Activated CD8-positive, alpha-beta memory T cell treated with anti-CD3 and anti-CD28 coated beads, Interleukin-2, amount 50 U/mL, for 24 hours (primary cell): ENCODE results near the gene DCDC2C.
A peak's percentile ranks its signal among the peaks of the same experiment; 100 is the strongest.
"Not testable (repeated sequence)": the region's sequence is repeated elsewhere in the genome, so short reads cannot be mapped to it uniquely, and the experiment has no call there.

Source experiments
- DNase-seq: peaks from one replicate; pipeline ENCODE4 v3.0.0-alpha.2; 2020; ENCODE audit errors: extremely low read depth

The DCDC2C gene

DNA sequence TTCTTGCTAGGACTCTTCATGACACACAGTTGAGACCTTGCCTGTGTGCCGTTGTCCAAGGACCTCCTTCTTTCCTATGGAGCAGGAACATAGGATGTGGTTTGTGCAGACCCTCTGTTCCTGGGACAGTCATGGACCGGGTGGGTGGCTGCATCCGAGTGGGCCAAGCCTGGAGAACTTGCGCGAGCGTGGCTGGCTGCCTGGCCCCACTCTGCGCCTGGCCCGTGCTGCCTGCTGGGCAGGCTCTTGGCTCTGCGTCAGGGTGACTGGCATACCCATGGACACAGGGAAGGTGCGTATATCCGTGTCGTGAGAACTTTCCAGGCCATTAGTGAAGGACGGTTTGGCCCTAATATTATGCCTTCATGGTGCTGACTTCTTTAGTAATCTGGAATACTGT, 68.2 kb downstream of the DCDC2C start:
- DNase-seq = no peak

DNA sequence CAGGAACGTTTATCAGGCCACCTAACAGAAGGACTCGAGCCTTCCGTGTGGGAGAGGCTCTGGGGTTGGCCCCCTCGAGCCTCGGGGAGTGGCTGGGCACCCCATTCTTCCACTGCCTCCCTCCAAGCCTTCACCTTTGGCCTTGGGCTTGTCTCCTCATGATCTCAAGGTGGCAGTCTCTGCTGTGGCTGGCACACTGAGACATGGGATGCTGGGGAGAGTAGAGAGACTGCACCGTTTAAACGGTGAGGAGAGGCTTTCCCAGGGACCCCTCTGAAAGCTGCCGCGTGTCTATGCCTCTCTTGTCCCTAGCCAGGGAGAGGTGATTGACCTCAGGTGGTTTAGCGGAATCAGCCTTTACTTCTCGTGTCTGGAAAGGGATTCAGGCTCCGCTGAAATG, 71.0 kb downstream of the DCDC2C start:
- DNase-seq = no peak

DNA sequence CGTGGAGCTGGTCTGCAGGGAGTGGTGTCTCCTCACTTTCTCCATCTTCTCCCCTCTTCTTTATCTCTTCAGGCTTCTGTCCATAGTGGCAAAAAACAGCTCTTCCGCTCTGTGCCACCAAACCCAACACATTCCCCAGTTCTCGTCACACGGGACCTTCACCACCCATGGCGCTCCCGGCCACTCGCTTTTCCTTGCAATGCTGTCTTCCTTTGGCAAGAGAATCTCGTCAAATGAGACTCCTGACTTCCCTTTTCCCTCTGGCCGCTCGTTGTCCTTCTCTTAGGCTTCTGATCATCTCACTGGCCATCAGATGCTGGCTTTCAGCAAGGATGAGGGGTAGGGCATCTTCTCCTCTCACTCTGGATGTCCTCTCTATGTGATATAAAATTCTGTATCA, 72.9 kb downstream of the DCDC2C start:
- DNase-seq = no peak

DNA sequence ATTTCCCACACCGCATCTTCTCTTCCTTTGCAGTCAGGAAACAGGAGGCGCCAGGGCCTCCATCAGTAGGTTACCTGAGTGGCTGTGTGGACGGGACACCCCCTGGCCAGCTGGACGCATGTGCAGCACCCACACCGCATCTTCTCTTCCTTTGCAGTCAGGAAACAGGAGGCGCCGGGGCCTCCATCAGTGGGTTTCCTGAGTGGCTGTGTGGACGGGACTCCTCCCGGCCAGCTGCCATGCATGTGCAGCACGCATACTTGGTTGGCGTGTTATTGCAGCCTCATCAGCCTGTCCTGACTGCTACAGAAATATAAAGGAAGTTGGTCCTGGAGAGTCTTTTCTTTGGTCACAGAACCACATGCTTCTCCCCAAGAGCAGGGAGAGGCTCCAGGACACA, 74.6 kb downstream of the DCDC2C start:
- no peak for DNase-seq

DNA sequence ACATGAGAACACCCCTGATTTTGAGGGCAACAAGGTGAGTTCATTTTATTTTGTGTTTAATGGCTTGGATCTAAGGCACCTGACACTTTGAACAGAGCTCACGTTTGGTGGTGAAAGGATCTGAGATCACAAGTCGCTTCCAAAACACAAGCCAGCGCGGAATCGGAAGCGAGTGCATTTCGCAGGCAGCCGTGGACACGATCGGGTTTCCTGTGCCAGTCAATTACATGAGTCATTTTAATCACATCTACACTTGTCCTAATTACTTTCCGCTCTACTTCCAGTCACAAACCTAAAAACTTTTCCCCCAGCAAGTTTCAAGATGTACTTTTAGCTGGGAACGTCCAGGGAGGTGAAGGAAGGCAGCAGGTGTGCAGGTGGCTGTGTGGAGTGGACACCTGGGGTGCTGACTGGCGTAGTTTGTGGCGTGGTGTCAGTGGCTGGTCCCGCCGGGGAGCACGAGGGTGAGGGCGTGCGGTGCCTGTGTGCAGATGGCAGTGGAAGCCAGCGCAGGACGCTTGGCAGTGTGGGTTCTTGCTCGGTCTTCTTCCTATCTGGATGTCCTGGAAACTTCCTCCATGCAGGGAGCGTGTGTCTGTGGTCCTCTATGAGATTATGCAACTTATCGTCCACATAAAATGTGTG, 75.6 kb downstream of the DCDC2C start:
- DNase-seq = no peak

GRCh38 chr2:3779496-3780049, 76.2 kb downstream of the DCDC2C start:
- DNase-seq = no peak

- DNase-seq = peak; percentile 2
Measured at GRCh38 chr2:3780477-3781402, 77.4 kb downstream of the DCDC2C start.

GRCh38 chr2:3784731-3785130, 81.4 kb downstream of the DCDC2C start:
- DNase-seq = no peak

GRCh38 chr2:3785220-3785889, 82.0 kb downstream of the DCDC2C start:
- no peak for DNase-seq

GRCh38 chr2:3785890-3786273, 82.5 kb downstream of the DCDC2C start:
- DNase-seq = no peak

DNA sequence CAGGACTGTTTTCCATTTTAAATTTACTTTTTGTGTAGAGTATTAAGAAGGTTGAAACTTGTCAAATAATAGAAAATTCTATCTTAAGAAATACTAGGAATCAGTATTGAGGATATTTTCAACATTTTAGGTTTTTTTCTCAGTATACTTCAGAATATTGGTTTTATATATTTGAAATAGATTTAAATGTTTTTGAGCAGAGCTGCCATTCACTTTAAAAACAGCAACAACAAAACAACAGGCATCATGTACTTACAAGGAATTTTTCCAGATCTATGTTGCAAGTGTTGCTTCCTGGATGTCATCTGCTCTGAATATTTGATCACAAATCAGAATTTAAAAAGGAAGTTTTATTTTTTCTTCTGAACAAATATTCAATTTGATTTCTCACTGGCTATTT, 84.4 kb downstream of the DCDC2C start:
- no peak for DNase-seq

- no peak for DNase-seq
Measured at GRCh38 chr2:3789256-3789655, 85.9 kb downstream of the DCDC2C start.

- no peak for DNase-seq
Measured at GRCh38 chr2:3793249-3793648, 89.9 kb downstream of the DCDC2C start.

GRCh38 chr2:3801506-3801905, 98.1 kb downstream of the DCDC2C start:
- no peak for DNase-seq

DNA sequence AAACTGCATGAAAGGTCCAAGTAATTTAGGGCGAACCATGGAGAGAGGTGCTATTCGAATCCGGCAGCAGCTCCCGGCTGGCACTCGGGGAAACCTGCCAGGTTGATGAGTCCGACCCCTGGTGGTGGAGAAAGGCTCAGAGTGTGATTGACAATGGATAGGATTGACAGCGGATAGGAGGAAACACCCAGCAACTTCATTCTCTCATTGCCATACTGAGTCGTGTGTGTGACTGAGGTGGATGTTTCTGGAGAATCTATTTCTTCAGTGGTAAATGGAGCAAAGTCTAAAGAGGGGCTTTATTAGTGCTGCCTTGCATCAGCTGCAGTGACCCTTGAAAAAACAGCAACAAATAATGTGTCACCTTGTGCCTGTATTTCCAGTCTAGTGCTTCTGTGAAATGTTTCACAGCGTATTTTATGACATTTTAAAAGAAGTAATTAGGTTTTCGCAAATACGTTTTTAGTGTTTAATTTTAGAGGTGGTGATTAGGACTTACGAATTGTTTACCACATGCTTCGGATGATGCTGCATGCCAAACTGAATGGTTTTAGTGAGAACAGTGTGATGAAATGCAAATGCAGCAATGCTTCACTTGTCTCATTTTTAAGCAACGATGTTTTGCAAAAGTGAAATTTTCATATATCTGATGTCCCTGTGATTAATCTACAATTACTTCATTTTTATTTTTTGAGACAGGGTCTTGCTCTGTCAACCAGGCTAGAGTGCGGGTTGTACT, 102.0 kb downstream of the DCDC2C start:
- DNase-seq = no peak

DNA sequence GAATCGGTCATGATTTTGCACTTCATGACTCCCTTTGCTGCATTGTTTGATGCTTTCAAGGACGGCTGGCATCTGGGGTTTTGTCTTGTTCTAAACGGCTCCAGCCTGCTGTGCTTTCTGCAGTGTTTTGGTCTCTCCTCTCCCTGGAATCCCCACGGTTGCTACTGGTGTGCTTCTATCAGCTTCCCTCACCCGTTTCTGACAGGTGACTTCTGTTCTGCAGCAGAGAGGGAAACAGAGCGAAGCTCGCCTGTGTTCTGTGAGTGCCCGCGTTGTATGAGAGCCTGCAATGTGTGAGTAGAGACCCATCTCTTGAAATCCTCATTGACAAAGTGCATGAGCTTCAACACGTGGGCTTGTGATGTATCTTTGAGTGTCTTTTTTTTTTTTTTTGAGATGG, 102.8 kb downstream of the DCDC2C start:
- DNase-seq = no peak

GRCh38 chr2:3806730-3807129, 103.4 kb downstream of the DCDC2C start:
- no peak for DNase-seq

DNA sequence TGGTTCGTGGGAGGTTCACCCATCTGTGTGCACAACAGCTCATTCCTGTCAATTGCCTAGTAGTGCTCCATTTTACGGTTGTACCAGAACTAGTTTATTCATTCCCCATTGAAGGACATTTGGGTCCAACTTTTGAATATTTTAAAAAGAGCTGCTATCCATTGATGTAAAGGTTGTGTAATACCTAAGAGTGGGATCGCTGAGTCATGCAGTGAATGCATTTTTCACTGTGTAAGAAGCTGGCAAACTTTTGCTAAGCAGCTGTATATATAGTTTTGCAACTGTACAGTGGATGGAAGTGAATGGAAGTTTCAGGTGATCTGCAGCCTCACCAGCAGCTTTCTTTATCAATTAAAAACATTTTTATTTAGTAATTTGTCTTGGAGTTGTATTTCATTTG, 104.5 kb downstream of the DCDC2C start:
- no peak for DNase-seq

DNA sequence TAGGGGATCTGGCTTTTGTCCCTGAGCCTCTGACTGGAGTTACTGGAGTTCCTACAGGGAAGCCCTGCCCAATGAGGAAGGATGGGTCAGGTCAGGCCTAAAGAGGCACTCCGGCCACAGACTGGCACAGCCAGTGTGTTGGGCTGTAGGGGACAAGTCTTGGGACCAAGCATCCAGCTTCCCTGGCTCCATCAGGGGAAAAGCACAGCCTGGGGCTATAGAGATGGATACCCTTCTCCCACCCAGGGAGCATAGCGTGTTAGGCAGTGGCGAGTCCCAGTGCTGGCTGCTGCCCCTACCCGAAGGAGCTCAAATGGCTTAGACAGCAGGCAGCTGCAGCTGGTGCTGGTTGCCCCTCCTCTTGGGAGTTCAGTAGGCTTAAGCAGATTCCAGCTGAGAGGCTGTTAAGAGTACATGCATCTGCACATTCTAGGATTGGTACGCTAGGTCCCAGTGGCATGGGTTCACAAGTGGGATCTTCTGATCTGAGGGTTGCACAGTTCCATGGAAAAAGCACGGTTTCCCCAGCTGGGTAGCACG, 111.4 kb downstream of the DCDC2C start:
- DNase-seq = no peak

DNA sequence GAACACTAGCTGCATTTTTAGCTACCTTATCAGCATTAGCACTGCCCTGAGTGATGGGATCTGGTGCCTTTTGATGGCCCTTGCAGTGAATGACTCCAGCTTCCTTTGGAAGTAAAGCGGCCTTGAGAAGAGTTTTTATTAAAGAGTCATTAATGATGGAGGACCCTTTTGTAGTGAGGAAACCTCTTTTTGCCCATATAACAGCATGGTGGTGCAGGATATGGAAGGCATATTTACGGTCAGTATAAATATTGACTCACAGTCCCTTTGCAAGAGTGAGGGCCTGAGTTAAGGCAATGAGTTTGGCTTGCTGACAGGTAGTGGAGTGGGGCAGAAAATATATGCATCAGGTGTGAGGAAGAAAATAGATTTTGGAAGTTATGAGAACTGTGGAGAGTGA, 113.8 kb downstream of the DCDC2C start:
- not testable (repeated sequence) for DNase-seq

DNA sequence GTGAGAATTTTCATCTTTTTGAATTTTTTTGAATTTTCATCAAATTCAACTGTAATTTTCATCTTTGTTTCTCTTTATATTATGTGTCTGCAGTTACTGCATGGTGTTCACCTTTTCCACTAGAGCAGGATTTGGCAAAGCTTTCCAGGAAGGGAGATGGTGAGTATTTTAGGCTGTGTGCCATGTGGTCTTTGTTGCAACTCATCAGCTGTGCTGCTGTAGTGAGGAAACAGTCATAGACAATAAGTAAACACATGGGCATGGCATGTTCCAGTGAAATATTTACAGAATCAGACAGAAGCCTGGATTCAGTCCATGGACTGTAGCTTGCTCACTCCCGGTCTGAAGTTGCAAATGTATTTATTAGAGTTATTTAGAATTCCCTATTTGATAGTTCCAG, 120.4 kb downstream of the DCDC2C start:
- no peak for DNase-seq
